HG03060 (cell line): ENCODE data around the gene C1QTNF8.

ENCODE experiments used
- ATAC-seq: cut with Tn5 transposase; IDR thresholded peaks from one replicate; pipeline ENCODE4 v1.9.1; 2021; ENCODE audit warnings: low read depth, moderate number of reproducible peaks; ENCODE audit not compliant: unreplicated experiment

C1QTNF8 gene

GRCh38 chr16:1127971-1128715 lies 32.1 kb upstream of the C1QTNF8 start:
- ATAC-seq = no peak

- no peak for ATAC-seq
Observed at GRCh38 chr16:1127101-1127500, 31.1 kb upstream of the C1QTNF8 start.

GRCh38 chr16:1126586-1126985 lies 30.5 kb upstream of the C1QTNF8 start:
- no peak for ATAC-seq

- no peak for ATAC-seq
Observed at GRCh38 chr16:1126044-1126443, 30.0 kb upstream of the C1QTNF8 start.

GRCh38 chr16:1125471-1125870 lies 29.4 kb upstream of the C1QTNF8 start:
- ATAC-seq = no peak

GRCh38 chr16:1124795-1125194 lies 28.8 kb upstream of the C1QTNF8 start:
- ATAC-seq = no peak

- ATAC-seq = no peak
Observed at GRCh38 chr16:1124291-1124690, 28.2 kb upstream of the C1QTNF8 start.

- ATAC-seq = no peak
Observed at GRCh38 chr16:1123525-1124230, 27.6 kb upstream of the C1QTNF8 start.

- ATAC-seq = no peak
Observed at GRCh38 chr16:1122398-1122765, 26.3 kb upstream of the C1QTNF8 start.

GRCh38 chr16:1121601-1122397 lies 25.8 kb upstream of the C1QTNF8 start:
- no peak for ATAC-seq

- ATAC-seq = no peak
Observed at GRCh38 chr16:1121009-1121408, 25.0 kb upstream of the C1QTNF8 start.

GRCh38 chr16:1120577-1120941 lies 24.5 kb upstream of the C1QTNF8 start:
- ATAC-seq = no peak

- ATAC-seq = no peak
Observed at GRCh38 chr16:1119766-1120576, 23.9 kb upstream of the C1QTNF8 start.

GRCh38 chr16:1119129-1119528 lies 23.1 kb upstream of the C1QTNF8 start:
- no peak for ATAC-seq

GRCh38 chr16:1117926-1118325 lies 21.9 kb upstream of the C1QTNF8 start:
- ATAC-seq = no peak

GRCh38 chr16:1117176-1117900 lies 21.3 kb upstream of the C1QTNF8 start:
- ATAC-seq = no peak

- no peak for ATAC-seq
Observed at GRCh38 chr16:1116693-1117077, 20.6 kb upstream of the C1QTNF8 start.

- no peak for ATAC-seq
Observed at GRCh38 chr16:1113889-1114526, 18.0 kb upstream of the C1QTNF8 start.

- ATAC-seq = no peak
Observed at GRCh38 chr16:1113489-1113888, 17.4 kb upstream of the C1QTNF8 start.
